ENCODE data around the gene EN2. TPM values are rescaled to one million over a fixed set of nuclear protein-coding genes. Genes with fewer than 3 reads are reported as not detected.

EN2 gene
- total RNA-seq, 1 experiment from 2014 or later: not detected

- DNase-seq: no peak
- POLR2A ChIA-PET (ENCODE audit: unreplicated experiment): no interaction called here
- no peaks in the 10 kb centered on the region for H3F3A ChIP-seq (ENCODE audit: insufficient read depth, low read depth)
These were observed 47.5 kb upstream of the EN2 start for GRCh38 chr7:155410431-155410830.

GRCh38 chr7:155411718-155412415, 46.1 kb upstream of the EN2 start:
- Histone ChIP-seq H3K4me3 (no peak overlapping the region), H3K27me3 (ENCODE audit: insufficient read depth, low read depth) (peaks cover 83% of the 10 kb centered on the region), H3K9me3 (ENCODE audit: insufficient read depth, low read depth) (no peaks in the 10 kb centered on the region), H2AFZ (no peak overlapping the region), H3F3A (ENCODE audit: insufficient read depth, low read depth) (no peaks in the 10 kb centered on the region), H3K4me1 (replicated peaks; ENCODE audit: insufficient read depth) (no peaks in the 10 kb centered on the region), H4K20me1 (ENCODE audit: insufficient read depth) (no peaks in the 10 kb centered on the region), H3K79me2 (ENCODE audit: low read depth) (no peaks in the 10 kb centered on the region), H3K9me2 (ENCODE audit: insufficient read depth) (no peaks in the 10 kb centered on the region), H3K27ac (no peak overlapping the region), H3K4me2 (no peak overlapping the region), H3K36me3 (ENCODE audit: low read depth) (no peaks in the 10 kb centered on the region)
- DNase-seq: no peak
- no TSS peak for BruUV-seq (replicated peaks)
- intact Hi-C loops (cut with micrococcal nuclease; ENCODE audit: unreplicated experiment): no loop called here
- ChIA-PET CTCF (no interaction called here), POLR2A (ENCODE audit: unreplicated experiment) (no interaction called here)
- TF ChIP-seq CTCF (conservative IDR thresholded peaks at IDR 0.05) (no peak), EZH2 (IDR thresholded peaks at IDR 0.05; ENCODE audit: low read depth) (no peak)

More at GRCh38 chr7:155410431-155410830, 47.5 kb upstream of the EN2 start:
- Histone ChIP-seq H3K4me3 (no peak overlapping the region), H3K27me3 (ENCODE audit: insufficient read depth, low read depth) (peaks cover 81% of the 10 kb centered on the region), H3K36me3 (ENCODE audit: low read depth) (no peaks in the 10 kb centered on the region), H2AFZ (no peak overlapping the region), H3K9me3 (ENCODE audit: insufficient read depth, low read depth) (no peaks in the 10 kb centered on the region), H4K20me1 (ENCODE audit: insufficient read depth) (no peaks in the 10 kb centered on the region), H3K4me2 (no peak overlapping the region), H3K9me2 (ENCODE audit: insufficient read depth) (no peaks in the 10 kb centered on the region), H3K79me2 (ENCODE audit: low read depth) (no peaks in the 10 kb centered on the region), H3K27ac (no peak overlapping the region), H3K4me1 (replicated peaks; ENCODE audit: insufficient read depth) (no peaks in the 10 kb centered on the region)
- CTCF ChIA-PET: no interaction called here
- no TSS peak for BruUV-seq (replicated peaks)
- intact Hi-C loops (cut with micrococcal nuclease; ENCODE audit: unreplicated experiment): no loop called here
- TF ChIP-seq EZH2 (IDR thresholded peaks at IDR 0.05; ENCODE audit: low read depth) (no peak), CTCF (conservative IDR thresholded peaks at IDR 0.05) (no peak)

GRCh38 chr7:155412416-155413253, 45.3 kb upstream of the EN2 start:
- Histone ChIP-seq H3K36me3 (ENCODE audit: low read depth) (no peaks in the 10 kb centered on the region), H4K20me1 (ENCODE audit: insufficient read depth) (no peaks in the 10 kb centered on the region), H3K27ac (no peak overlapping the region), H3K27me3 (ENCODE audit: insufficient read depth, low read depth) (peaks cover 91% of the 10 kb centered on the region), H3F3A (ENCODE audit: insufficient read depth, low read depth) (no peaks in the 10 kb centered on the region), H2AFZ (no peak overlapping the region), H3K9me3 (ENCODE audit: insufficient read depth, low read depth) (no peaks in the 10 kb centered on the region), H3K4me1 (replicated peaks; ENCODE audit: insufficient read depth) (no peaks in the 10 kb centered on the region), H3K4me2 (no peak overlapping the region), H3K9me2 (ENCODE audit: insufficient read depth) (no peaks in the 10 kb centered on the region), H3K4me3 (no peak overlapping the region), H3K79me2 (ENCODE audit: low read depth) (no peaks in the 10 kb centered on the region)
- CTCF ChIA-PET: no interaction called here
- DNase-seq: peak in 1 of 2 experiments; percentile 33
- intact Hi-C loops (cut with micrococcal nuclease; ENCODE audit: unreplicated experiment): no loop called here
- BruUV-seq (replicated peaks): no TSS peak
- no peak for TF ChIP-seq EZH2 (IDR thresholded peaks at IDR 0.05; ENCODE audit: low read depth)
- TF ChIP-seq CTCF (conservative IDR thresholded peaks at IDR 0.05): peak; percentile 80
- POLR2A ChIA-PET (ENCODE audit: unreplicated experiment): no interaction called here
